PFSK-1 (cell line): ENCODE results near the gene TMTC2.

ENCODE experiments used
- FOXP2 ChIP-seq: optimal IDR thresholded peaks from 2 replicates; pipeline ENCODE3; 2011; ENCODE audit warnings: borderline replicate concordance, control low read depth, inconsistent platforms; ENCODE audit not compliant: insufficient read depth; ENCODE audit errors: extremely low read length, extremely low read depth
- POLR2AphosphoS5 ChIP-seq: IDR thresholded peaks from 2 replicates; pipeline ENCODE4 v1.6.1; 2012; ENCODE audit warnings: low read depth, mild to moderate bottlenecking, control low read depth, low read length, moderate library complexity
- TAF1 ChIP-seq: IDR thresholded peaks from 2 replicates; pipeline ENCODE4 v1.6.1; 2012; ENCODE audit warnings: low read length, control low read depth, borderline replicate concordance; ENCODE audit not compliant: insufficient read depth
- TF ChIP-seq, protein P1 (sequence below), 2 experiments: IDR thresholded peaks; 2 replicates each; pipeline versions ENCODE4 v1.6.1 to v1.8.0; 2011 to 2012; ENCODE audit warnings: low read depth in 2 of 2, low read length in 2 of 2, control low read depth in 1 of 2, inconsistent platforms in 1 of 2, mild to moderate bottlenecking in 1 of 2, moderate library complexity in 1 of 2; ENCODE audit not compliant: insufficient read depth in 1 of 2

DNA sequence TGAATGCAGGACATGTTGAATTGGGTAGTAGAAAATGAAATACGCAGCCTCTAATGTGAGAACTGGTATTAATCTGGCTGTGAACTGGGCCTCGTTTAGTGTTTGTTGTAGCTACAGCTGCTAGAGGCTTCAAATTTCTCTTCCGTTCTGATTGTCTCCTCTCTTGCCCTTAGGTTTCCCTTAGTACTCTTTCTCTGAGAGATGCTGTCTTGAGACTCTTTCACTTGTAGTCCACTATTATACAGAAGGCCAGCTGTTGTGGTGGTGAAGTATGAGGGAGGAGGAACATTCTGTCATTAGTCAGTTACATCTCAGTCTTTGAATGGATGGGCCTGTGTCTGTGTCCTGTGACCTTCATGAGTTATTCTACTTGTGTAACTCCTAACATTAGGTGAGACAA lies 322.0 kb downstream of the TMTC2 start:
- TF ChIP-seq, protein P1, sequence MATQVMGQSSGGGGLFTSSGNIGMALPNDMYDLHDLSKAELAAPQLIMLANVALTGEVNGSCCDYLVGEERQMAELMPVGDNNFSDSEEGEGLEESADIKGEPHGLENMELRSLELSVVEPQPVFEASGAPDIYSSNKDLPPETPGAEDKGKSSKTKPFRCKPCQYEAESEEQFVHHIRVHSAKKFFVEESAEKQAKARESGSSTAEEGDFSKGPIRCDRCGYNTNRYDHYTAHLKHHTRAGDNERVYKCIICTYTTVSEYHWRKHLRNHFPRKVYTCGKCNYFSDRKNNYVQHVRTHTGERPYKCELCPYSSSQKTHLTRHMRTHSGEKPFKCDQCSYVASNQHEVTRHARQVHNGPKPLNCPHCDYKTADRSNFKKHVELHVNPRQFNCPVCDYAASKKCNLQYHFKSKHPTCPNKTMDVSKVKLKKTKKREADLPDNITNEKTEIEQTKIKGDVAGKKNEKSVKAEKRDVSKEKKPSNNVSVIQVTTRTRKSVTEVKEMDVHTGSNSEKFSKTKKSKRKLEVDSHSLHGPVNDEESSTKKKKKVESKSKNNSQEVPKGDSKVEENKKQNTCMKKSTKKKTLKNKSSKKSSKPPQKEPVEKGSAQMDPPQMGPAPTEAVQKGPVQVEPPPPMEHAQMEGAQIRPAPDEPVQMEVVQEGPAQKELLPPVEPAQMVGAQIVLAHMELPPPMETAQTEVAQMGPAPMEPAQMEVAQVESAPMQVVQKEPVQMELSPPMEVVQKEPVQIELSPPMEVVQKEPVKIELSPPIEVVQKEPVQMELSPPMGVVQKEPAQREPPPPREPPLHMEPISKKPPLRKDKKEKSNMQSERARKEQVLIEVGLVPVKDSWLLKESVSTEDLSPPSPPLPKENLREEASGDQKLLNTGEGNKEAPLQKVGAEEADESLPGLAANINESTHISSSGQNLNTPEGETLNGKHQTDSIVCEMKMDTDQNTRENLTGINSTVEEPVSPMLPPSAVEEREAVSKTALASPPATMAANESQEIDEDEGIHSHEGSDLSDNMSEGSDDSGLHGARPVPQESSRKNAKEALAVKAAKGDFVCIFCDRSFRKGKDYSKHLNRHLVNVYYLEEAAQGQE (IDR thresholded peaks at IDR 0.05; ENCODE audit: insufficient read depth in 1 of 2, low read depth in 2 of 2, low read length in 2 of 2), result no peak
- TF ChIP-seq TAF1 (no peak), POLR2AphosphoS5 (no peak), FOXP2 (no peak)
